ENCODE results near the gene PSG7.
"Not testable (repeated sequence)": the region's sequence is repeated elsewhere in the genome, so short reads cannot be mapped to it uniquely, and the experiment has no call there.

DNA sequence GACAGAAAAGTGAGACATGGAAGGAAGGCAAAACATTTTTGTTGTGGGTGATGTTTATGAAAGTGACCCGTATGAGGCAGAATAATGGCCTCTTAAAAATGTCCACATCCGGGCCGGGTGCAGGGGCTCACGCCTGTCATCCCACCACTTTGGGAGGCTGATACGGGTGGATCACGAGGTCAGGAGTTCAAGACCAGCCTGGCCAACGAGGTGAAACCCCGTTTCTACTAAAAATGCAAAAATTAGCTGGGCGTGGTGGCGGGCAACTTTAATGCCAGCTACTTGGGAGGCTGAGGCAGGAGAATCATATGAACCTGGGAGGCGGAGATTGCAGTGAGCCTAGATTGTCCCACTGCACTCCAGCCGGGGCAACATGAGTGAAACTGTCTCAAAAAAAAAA is 37.3 kb downstream of the PSG7 start:
- TF ChIP-seq, protein P1, sequence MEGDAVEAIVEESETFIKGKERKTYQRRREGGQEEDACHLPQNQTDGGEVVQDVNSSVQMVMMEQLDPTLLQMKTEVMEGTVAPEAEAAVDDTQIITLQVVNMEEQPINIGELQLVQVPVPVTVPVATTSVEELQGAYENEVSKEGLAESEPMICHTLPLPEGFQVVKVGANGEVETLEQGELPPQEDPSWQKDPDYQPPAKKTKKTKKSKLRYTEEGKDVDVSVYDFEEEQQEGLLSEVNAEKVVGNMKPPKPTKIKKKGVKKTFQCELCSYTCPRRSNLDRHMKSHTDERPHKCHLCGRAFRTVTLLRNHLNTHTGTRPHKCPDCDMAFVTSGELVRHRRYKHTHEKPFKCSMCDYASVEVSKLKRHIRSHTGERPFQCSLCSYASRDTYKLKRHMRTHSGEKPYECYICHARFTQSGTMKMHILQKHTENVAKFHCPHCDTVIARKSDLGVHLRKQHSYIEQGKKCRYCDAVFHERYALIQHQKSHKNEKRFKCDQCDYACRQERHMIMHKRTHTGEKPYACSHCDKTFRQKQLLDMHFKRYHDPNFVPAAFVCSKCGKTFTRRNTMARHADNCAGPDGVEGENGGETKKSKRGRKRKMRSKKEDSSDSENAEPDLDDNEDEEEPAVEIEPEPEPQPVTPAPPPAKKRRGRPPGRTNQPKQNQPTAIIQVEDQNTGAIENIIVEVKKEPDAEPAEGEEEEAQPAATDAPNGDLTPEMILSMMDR (IDR thresholded peaks at IDR 0.05), result not testable (repeated sequence)
- TF ChIP-seq EZH2 (IDR thresholded peaks at IDR 0.05; ENCODE audit: borderline replicate concordance, insufficient read depth, low read depth, low read length, poor library complexity, severe bottlenecking), result not testable (repeated sequence)
